DND-41 (cell line): ENCODE results near the gene CCDC142.
A peak's percentile ranks its signal among the peaks of the same experiment; 100 is the strongest.

ENCODE experiments used
- ATAC-seq: fragments of 200-7000 bp; cut with Tn5 transposase; 3 replicates; pipeline ENCODE4 v1.9.1; 2021; ENCODE audit warnings: low read depth; ENCODE audit not compliant: insufficient read depth
- DNase-seq: peaks from one replicate; pipeline ENCODE4 v3.0.0-alpha.2; 2020
- H2AFZ ChIP-seq: 2 replicates; pipeline ENCODE4 v1.6.0; 2012; ENCODE audit warnings: low read depth, low read length
- H3K27ac ChIP-seq: 2 replicates; pipeline ENCODE4 v1.5.1; 2012; ENCODE audit warnings: low read length, inconsistent platforms
- H3K27me3 ChIP-seq: fragments of 200-600 bp; sonication (generic); 2 replicates; pipeline ENCODE4 v1.6.0; 2012; ENCODE audit warnings: low read length, mild to moderate bottlenecking, inconsistent platforms; ENCODE audit not compliant: insufficient read depth, poor library complexity
- H3K36me3 ChIP-seq: 2 replicates; pipeline ENCODE4 v1.5.1; 2012; ENCODE audit warnings: low read length, inconsistent platforms; ENCODE audit not compliant: insufficient read depth
- H3K4me1 ChIP-seq: 2 replicates; pipeline ENCODE4 v1.5.1; 2012; ENCODE audit warnings: mild to moderate bottlenecking, low read length; ENCODE audit not compliant: insufficient read depth
- H3K4me2 ChIP-seq: 2 replicates; pipeline ENCODE4 v1.6.0; 2012; ENCODE audit warnings: mild to moderate bottlenecking, moderate library complexity, low read length, inconsistent platforms; ENCODE audit not compliant: insufficient read depth
- H3K4me3 ChIP-seq, 2 experiments: fragments of 200-600 bp in 1 of 2; shearing (Covaris generic) in 1 of 2; 2 replicates each; pipeline ENCODE4 v1.5.1; 2012 to 2016; ENCODE audit warnings: inconsistent platforms in 2 of 2, low read length in 2 of 2, mild to moderate bottlenecking in 2 of 2, low read depth in 1 of 2, moderate library complexity in 1 of 2
- H3K79me2 ChIP-seq: 2 replicates; pipeline ENCODE4 v1.6.0; 2012; ENCODE audit warnings: low read length, inconsistent platforms; ENCODE audit not compliant: insufficient read depth
- H3K9ac ChIP-seq: 2 replicates; pipeline ENCODE4 v1.6.0; 2012; ENCODE audit warnings: low read depth, mild to moderate bottlenecking, inconsistent platforms, low read length, moderate library complexity
- H3K9me3 ChIP-seq: 2 replicates; pipeline ENCODE4 v1.5.1; 2012; ENCODE audit warnings: low read length, moderate library complexity, mild to moderate bottlenecking, inconsistent platforms; ENCODE audit not compliant: insufficient read depth, severe bottlenecking
- H4K20me1 ChIP-seq: 2 replicates; pipeline ENCODE4 v1.6.0; 2012; ENCODE audit warnings: low read length; ENCODE audit not compliant: insufficient read depth
- CTCF ChIP-seq: IDR thresholded peaks from 2 replicates; pipeline ENCODE4 v1.5.1; 2012; ENCODE audit warnings: borderline replicate concordance, low read length, moderate library complexity, mild to moderate bottlenecking; ENCODE audit not compliant: poor library complexity, severe bottlenecking; ENCODE audit errors: extremely low read depth
- EZH2 ChIP-seq: IDR thresholded peaks from 3 replicates; pipeline ENCODE4 v1.6.1; 2012; ENCODE audit warnings: borderline replicate concordance, low read depth, mild to moderate bottlenecking, moderate library complexity, low read length, inconsistent platforms; ENCODE audit not compliant: severe bottlenecking

The CCDC142 gene

GRCh38 chr2:74441690-74442482, 40.9 kb downstream of the CCDC142 start, which contains the start of gene RTKN:
Gene RTKN, minus strand, starts transcription at chr2:74441937. Its CDS starts 121 bp downstream, at chr2:74441816.
- Histone ChIP-seq H3K9ac (peak within 1 kb of the TSS; percentile 77), H3K27ac (peak within 1 kb of the TSS; percentile 65), H3K36me3 (no peaks in the 10 kb centered on the region), H3K4me3 (peak within 1 kb of the TSS in 1 of 2 experiments; percentile 70; a peak in 2 of 4 replicates), H3K4me2 (peak within 1 kb of the TSS; percentile 85), H3K4me1 (peaks cover 40% of the 10 kb centered on the region), H4K20me1 (no peaks in the 10 kb centered on the region), H3K27me3 (peaks cover 4% of the 10 kb centered on the region), H2AFZ (peak within 1 kb of the TSS; percentile 86), H3K79me2 (peaks cover 5% of the 10 kb centered on the region; the same call in 1 of the 2 replicates), H3K9me3 (no peaks in the 10 kb centered on the region)
- no peak for ATAC-seq
- no peak for DNase-seq
- TF ChIP-seq EZH2 (no peak), CTCF (no peak)

GRCh38 chr2:74441170-74441689, 41.6 kb downstream of the CCDC142 start:
- TF ChIP-seq EZH2, result no peak
- TF ChIP-seq CTCF, result no peak
- peaks cover 41% of the 10 kb centered on the region for H3K4me1 ChIP-seq
- H2AFZ ChIP-seq, result peak overlapping the region; percentile 86
- peak overlapping the region; percentile 77; the same call in 1 of the 2 replicates for H3K9ac ChIP-seq
- peak overlapping the region; percentile 85 for H3K4me2 ChIP-seq
- DNase-seq (no peak), ATAC-seq (no peak)
- peaks cover 4% of the 10 kb centered on the region for H3K27me3 ChIP-seq
- H3K36me3 ChIP-seq, result no peaks in the 10 kb centered on the region
- H4K20me1 ChIP-seq, result no peaks in the 10 kb centered on the region
- H3K9me3 ChIP-seq, result no peaks in the 10 kb centered on the region
- H3K4me3 ChIP-seq, result no peak overlapping the region
- peaks cover 5% of the 10 kb centered on the region; the same call in 1 of the 2 replicates for H3K79me2 ChIP-seq
- H3K27ac ChIP-seq, result no peak overlapping the region

DNA sequence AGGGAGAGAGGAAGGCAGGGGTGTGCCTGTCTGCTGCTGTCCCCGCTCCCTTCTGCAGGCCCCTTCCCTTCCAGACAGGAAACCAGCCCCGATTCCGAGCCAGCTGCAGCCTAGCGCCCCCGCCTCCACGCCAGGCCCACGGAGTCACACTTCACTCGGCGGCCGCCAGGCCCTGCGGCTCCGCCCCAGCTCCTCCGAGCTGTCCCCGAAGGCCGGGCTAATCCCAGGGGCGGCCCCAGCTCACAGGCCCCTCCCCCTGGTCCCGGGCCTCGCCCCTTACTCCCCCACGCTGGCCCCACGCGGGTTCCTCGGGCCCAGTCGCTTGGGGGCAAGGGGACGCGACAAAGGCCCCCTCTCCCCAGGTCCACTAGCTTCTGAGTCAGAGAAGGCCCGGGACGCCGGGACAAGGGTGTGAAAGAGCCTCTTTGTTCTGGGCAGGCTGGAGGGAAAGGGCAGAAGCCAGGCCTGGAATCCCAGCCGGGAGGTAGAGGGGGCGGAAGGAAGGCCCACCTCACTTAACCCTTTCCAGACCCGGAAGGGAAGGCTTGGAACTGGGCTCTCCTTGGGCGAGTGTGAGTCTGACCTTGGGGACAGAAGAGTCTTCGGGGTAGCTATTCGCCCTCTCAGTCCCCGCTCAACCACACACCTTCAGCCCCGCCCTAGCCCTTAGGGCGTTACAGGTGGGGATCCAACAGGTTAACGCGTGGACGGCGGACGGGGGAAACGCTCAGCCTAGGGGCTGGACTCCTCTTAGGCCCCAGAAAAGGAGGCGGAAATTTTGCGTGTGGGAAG, 42.2 kb downstream of the CCDC142 start:
- H3K79me2 ChIP-seq, result peaks cover 5% of the 10 kb centered on the region; the same call in 1 of the 2 replicates
- ATAC-seq (peak; percentile 99), DNase-seq (peak; percentile 91)
- no peaks in the 10 kb centered on the region for H3K9me3 ChIP-seq
- peak overlapping the region; percentile 85 for H3K4me2 ChIP-seq
- H3K27me3 ChIP-seq, result peaks cover 4% of the 10 kb centered on the region
- H3K4me3 ChIP-seq, result peak overlapping the region; percentile 18 to 70; a peak in 3 of 4 replicates
- H3K9ac ChIP-seq, result peak overlapping the region; percentile 77
- H4K20me1 ChIP-seq, result no peaks in the 10 kb centered on the region
- H3K36me3 ChIP-seq, result no peaks in the 10 kb centered on the region
- TF ChIP-seq EZH2 (no peak), CTCF (peak; percentile 51)
- H3K27ac ChIP-seq, result peak overlapping the region; percentile 84
- peak overlapping the region; percentile 86 for H2AFZ ChIP-seq
- H3K4me1 ChIP-seq, result peaks cover 41% of the 10 kb centered on the region
